GM18526 (cell line): ENCODE results near the gene IGF2BP2.

Source experiments
- POLR2A ChIP-seq: IDR thresholded peaks from 3 replicates; pipeline ENCODE4 v1.6.1; 2011; ENCODE audit not compliant: insufficient read length; ENCODE audit errors: extremely low read depth

Gene IGF2BP2

DNA sequence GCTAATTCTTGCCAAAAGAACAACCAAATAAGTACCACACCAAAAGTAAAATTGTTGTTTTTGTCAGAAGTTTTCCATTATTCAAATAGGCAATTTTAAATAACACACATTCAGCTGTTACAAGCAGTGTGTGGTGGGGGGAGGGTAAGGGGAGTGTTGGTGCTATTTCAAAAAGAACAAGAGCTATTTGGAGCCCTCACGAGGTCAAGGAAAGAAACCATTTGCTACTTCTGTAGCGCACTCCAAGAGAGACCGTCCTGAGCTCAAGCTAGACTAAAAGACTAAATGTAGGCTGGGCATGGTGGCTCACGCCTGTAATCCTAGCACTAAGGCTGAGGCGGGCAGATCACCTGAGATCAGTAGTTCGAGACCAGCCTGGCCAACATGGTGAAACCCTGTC is 21.2 kb upstream of the IGF2BP2 start:
- no peak for TF ChIP-seq POLR2A

DNA sequence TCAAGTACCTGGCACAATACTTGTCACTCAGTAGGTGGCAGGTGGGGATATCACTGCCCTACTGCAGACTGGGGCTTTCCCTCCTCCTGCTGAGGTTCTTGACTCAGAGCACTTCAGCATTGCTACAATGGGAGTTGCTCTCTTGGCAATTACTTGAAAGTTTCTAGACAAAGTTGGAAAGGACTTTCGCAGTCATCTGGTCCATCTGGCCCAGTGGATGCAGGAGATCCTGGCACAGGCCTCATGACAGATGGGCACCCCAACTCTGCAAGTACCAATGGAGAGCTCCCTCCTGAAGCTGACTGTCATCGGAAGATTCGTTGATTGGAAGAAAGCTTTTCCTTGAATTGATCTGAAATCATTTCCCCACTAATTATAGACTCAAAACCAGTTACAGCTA is 19.2 kb upstream of the IGF2BP2 start:
- TF ChIP-seq POLR2A = no peak

- TF ChIP-seq POLR2A = no peak
Measured at GRCh38 chr3:185843635-185844034, 18.8 kb upstream of the IGF2BP2 start.

DNA sequence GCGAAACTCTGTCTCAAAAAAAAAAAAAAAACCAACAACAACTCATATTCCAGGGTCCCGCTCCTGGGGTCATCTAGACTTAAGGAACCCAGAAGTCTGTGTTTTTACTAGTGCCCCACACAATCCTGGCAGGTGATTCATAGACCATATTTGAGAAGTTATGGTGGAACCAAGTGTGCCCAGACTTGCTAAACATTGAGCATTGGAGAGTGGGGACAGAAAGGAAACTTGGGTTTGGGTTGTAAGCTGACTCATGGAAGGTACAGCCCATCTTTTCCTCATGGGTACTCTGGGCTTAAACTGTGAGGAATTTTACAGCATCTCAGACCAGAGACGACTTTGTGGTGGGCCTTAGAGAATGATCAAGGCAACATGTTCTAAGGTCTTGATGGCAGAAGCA is 18.3 kb upstream of the IGF2BP2 start:
- TF ChIP-seq POLR2A = no peak

GRCh38 chr3:185842241-185842640 is 17.4 kb upstream of the IGF2BP2 start:
- TF ChIP-seq POLR2A = no peak

DNA sequence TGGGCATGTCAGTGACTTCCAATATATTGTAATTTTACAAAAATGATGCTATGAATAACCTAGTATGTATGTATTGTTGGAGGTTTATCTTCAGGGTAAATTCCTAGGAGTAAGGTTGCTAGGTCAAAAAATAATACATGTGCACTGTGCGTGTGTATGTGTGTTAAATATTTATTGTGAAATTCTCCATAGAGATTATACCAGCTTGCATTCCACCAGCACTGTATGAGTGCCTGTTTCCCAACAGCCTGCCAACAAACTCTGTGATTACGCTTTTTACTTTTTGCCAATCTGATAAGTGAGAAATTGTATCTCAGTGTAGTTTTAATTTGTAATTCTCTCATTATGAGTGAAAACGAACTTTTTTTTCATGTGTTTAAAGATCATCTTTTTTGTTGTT is 12.6 kb upstream of the IGF2BP2 start:
- TF ChIP-seq POLR2A = no peak

DNA sequence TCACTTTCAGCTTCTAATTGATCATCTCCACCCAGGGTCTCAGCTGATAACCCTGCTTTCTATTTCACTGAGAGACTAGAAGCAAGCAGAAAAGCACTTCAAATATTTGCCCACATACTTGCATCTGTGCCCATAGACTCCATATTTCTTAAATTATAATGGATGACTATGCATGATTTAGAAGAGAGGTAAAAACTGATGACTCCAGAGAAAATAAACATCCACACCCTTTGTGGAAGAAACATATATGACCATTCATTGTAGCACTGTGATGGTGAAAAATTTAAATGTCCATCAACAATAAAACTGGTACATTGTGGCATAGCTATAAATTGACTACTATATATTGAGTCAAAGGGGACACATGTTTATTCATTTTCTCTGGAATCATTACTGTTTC is 7.1 kb upstream of the IGF2BP2 start:
- TF ChIP-seq POLR2A = no peak

- no peak for TF ChIP-seq POLR2A
Measured at GRCh38 chr3:185831195-185831594, 6.4 kb upstream of the IGF2BP2 start.

GRCh38 chr3:185830018-185830797 is 5.4 kb upstream of the IGF2BP2 start:
- TF ChIP-seq POLR2A = no peak

DNA sequence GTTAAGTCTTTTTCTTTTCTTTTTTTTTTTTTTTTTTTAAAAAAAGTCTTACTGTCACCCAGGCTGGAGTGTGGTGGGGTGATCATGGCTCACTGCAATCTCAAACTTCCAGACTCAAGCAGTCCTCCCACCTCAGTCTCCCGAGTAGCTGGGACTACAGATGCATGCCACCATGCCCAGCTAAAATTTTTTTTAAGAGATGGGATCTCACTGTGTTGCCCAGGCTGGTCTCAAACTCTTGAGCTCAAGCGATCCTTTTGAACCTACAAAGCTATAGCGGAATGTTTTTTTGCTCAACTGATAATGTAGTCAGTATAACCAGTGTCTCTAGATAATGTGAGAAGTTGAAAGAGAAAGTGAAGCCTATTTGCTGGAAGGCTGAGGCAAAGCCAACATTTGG is 3.9 kb upstream of the IGF2BP2 start:
- TF ChIP-seq POLR2A = no peak

DNA sequence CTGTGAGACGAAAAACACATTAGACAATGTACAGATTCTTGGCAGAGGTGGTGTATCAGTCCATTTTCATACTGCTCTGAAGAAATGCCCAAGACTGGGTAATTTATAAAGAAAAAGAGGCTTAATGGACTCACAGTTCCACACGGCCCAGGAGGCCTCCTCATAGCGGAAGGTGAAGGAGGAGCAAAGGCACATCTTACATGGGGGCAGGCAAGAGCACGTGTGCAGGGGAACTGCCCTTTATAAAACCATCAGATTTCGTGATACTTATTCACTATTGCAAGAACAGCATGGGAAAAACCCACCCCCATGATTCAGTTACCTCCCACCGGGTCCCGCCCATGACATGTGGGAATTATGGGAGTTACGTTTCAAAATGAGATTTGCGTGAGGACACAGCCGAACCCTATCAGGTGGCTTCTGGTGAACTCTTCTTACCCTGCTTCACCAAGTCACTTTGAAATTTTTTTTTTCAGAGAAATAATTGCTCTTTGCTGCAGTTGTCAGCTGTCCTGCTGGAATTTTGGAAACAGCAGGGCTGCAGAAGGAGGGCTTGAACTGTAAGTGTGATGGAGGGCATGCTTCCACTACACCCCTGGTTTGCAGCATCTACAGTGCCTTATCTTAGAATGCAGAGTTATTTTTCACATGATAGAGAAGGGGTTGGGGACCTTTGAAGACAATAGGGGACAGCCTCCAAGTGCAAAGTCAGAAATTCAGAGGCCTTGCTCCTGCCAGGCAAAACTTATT is 2.9 kb upstream of the IGF2BP2 start:
- no peak for TF ChIP-seq POLR2A

- TF ChIP-seq POLR2A = no peak
Measured at GRCh38 chr3:185825639-185826481, 1.0 kb upstream of the IGF2BP2 start.

DNA sequence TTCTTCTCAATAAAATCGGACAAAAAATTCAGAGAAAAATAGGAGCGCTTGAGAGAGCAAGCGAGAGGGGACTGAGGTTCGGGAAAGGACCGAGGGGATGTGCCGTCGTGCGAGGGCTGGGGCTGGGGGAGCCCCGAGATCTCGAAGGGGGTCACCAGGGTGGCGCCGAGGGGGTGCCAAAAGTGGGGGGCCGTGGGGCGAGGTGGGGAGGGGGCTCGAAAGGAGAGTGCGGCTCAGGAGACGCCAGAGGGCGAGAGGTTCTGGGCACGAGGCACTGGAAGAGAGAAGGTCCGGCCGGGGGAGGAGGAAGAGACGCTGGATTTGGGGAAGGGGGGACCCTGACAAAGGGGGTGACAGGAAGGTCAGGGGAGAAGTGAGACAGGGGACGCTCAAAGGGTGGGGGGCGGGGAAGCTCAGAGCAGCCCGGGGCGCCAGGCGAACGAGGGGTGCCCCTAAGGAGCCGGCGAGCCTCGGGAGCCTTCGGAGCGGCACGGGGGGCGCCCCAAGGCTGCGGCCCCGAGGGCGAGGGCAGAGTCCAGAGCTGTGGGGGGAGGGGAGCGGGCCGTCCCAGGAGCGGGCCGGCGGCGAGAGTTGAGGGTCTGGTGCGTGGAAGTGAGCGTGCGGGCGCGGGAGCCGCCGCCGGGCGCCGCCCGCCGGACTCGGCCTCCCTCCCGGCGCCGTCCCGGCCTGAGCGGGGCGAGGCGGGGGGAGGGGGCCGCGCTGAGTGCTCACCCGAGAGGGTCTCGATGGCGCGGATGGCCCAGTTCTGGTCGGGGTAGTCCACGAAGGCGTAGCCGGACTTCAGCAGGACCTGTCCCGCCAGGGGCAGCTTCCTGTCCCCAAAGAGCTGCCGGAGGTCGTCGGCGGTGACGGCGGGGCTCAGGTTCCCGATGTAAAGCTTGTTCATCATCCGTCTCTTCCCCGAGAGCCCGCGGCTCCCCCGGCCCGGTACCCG is 514 bp downstream of the IGF2BP2 start:
- no peak for TF ChIP-seq POLR2A

GRCh38 chr3:185823078-185824044 is 1.5 kb downstream of the IGF2BP2 start:
- no peak for TF ChIP-seq POLR2A
